SK-N-SH treated with all-trans-retinoic acid at 6 μM for 48 hours (cell line): ENCODE measurements around the gene MPST.

Experiments
- ATAC-seq: fragments of 200-7000 bp; cut with Tn5 transposase; 3 replicates; pipeline ENCODE4 v1.9.1; 2020; ENCODE audit warnings: mild to moderate bottlenecking, moderate library complexity
- ARNTL ChIP-seq: fragments of 450-650 bp; formaldehyde crosslinking; IDR thresholded peaks from 2 replicates; pipeline ENCODE4 v1.5.0; 2020; ENCODE audit warnings: low read depth, mild to moderate bottlenecking, moderate library complexity, borderline replicate concordance
- BACH2 ChIP-seq: fragments of 250-450 bp; sonication (Bioruptor Pico); IDR thresholded peaks from 2 replicates; pipeline ENCODE4 v1.9.0; 2021; ENCODE audit warnings: mild to moderate bottlenecking, borderline replicate concordance
- CREB5 ChIP-seq: fragments of 250-450 bp; sonication (Bioruptor Pico); IDR thresholded peaks from 2 replicates; pipeline ENCODE4 v1.5.1; 2020; ENCODE audit warnings: low read depth, mild to moderate bottlenecking, moderate library complexity
- CSDC2 ChIP-seq: fragments of 250-450 bp; sonication (Bioruptor Pico); IDR thresholded peaks from 2 replicates; pipeline ENCODE4 v1.5.0; 2020; ENCODE audit warnings: mild to moderate bottlenecking, moderate library complexity
- CSRNP3 ChIP-seq: fragments of 250-450 bp; sonication (Bioruptor Pico); IDR thresholded peaks from 2 replicates; pipeline ENCODE4 v1.5.1; 2021; ENCODE audit warnings: mild to moderate bottlenecking, moderate library complexity
- ESRRG ChIP-seq: fragments of 250-450 bp; sonication (Bioruptor Pico); IDR thresholded peaks from 2 replicates; pipeline ENCODE4 v1.6.1; 2021; ENCODE audit warnings: mild to moderate bottlenecking
- GLIS3 ChIP-seq: fragments of 250-450 bp; sonication (Bioruptor Pico); IDR thresholded peaks from 2 replicates; pipeline ENCODE4 v1.5.0; 2020; ENCODE audit warnings: mild to moderate bottlenecking, moderate library complexity
- ISL1 ChIP-seq: fragments of 250-450 bp; sonication (Bioruptor Pico); IDR thresholded peaks from 2 replicates; pipeline ENCODE4 v2.1.2; 2022; ENCODE audit warnings: mild to moderate bottlenecking, moderate library complexity
- OSR1 ChIP-seq: fragments of 250-450 bp; sonication (Bioruptor Pico); IDR thresholded peaks from 2 replicates; pipeline ENCODE4 v1.8.0; 2022; ENCODE audit warnings: moderate library complexity, mild to moderate bottlenecking, inconsistent platforms
- PATZ1 ChIP-seq: fragments of 250-450 bp; sonication (Bioruptor Pico); IDR thresholded peaks from 2 replicates; pipeline ENCODE4 v1.8.0; 2020; ENCODE audit warnings: mild to moderate bottlenecking, moderate library complexity, borderline replicate concordance
- POU6F1 ChIP-seq: fragments of 250-450 bp; sonication (Bioruptor Pico); IDR thresholded peaks from 2 replicates; pipeline ENCODE4 v1.8.0; 2021; ENCODE audit warnings: low read depth, mild to moderate bottlenecking, moderate library complexity, borderline replicate concordance
- PPARA ChIP-seq: fragments of 250-450 bp; sonication (Bioruptor Pico); IDR thresholded peaks from 2 replicates; pipeline ENCODE4 v1.5.0; 2020; ENCODE audit warnings: mild to moderate bottlenecking, borderline replicate concordance
- RARB ChIP-seq: fragments of 250-450 bp; sonication (Bioruptor Pico); IDR thresholded peaks from 2 replicates; pipeline ENCODE4 v1.8.0; 2021; ENCODE audit warnings: mild to moderate bottlenecking, moderate library complexity
- SNAI2 ChIP-seq: fragments of 250-450 bp; sonication (Bioruptor Pico); IDR thresholded peaks from 2 replicates; pipeline ENCODE4 v1.5.0; 2020; ENCODE audit warnings: mild to moderate bottlenecking, moderate library complexity
- TCF4 ChIP-seq: fragments of 250-450 bp; sonication (Bioruptor Pico); IDR thresholded peaks from 2 replicates; pipeline ENCODE4 v1.8.0; 2021; ENCODE audit warnings: mild to moderate bottlenecking, moderate library complexity, borderline replicate concordance
- TOX ChIP-seq: fragments of 250-450 bp; sonication (Bioruptor Pico); IDR thresholded peaks from 2 replicates; pipeline ENCODE4 v1.8.0; 2021; ENCODE audit warnings: mild to moderate bottlenecking, moderate library complexity, borderline replicate concordance
- TSHZ2 ChIP-seq: fragments of 250-450 bp; sonication (Bioruptor Pico); IDR thresholded peaks from 2 replicates; pipeline ENCODE4 v1.5.0; 2020; ENCODE audit warnings: mild to moderate bottlenecking, moderate library complexity
- ZC3H10 ChIP-seq: fragments of 250-450 bp; sonication (Bioruptor Pico); IDR thresholded peaks from 2 replicates; pipeline ENCODE4 v1.5.1; 2021; ENCODE audit warnings: mild to moderate bottlenecking, moderate library complexity
- ZFP3 ChIP-seq: fragments of 250-450 bp; sonication (Bioruptor Pico); IDR thresholded peaks from 2 replicates; pipeline ENCODE4 v1.5.0; 2020; ENCODE audit warnings: mild to moderate bottlenecking, moderate library complexity
- ZFP30 ChIP-seq: fragments of 450-650 bp; formaldehyde crosslinking; IDR thresholded peaks from 2 replicates; pipeline ENCODE4 v1.5.0; 2022; ENCODE audit warnings: mild to moderate bottlenecking, moderate library complexity
- ZNF70 ChIP-seq: fragments of 450-650 bp; formaldehyde crosslinking; IDR thresholded peaks from 2 replicates; pipeline ENCODE4 v1.5.0; 2020; ENCODE audit warnings: mild to moderate bottlenecking, moderate library complexity
- ZNF8 ChIP-seq: fragments of 450-650 bp; formaldehyde crosslinking; IDR thresholded peaks from 2 replicates; pipeline ENCODE4 v1.5.0; 2020; ENCODE audit warnings: mild to moderate bottlenecking, moderate library complexity

The MPST gene

GRCh38 chr22:37028692-37029674 lies 9.4 kb downstream of the MPST start:
- ATAC-seq: no peak
- TF ChIP-seq POU6F1 (no peak), BACH2 (CRISPR knock-in tag) (no peak), GLIS3 (no peak), ZFP30 (CRISPR knock-in tag) (no peak), RARB (no peak), TSHZ2 (CRISPR knock-in tag) (no peak), CSDC2 (no peak), ESRRG (CRISPR knock-in tag) (no peak), SNAI2 (CRISPR knock-in tag) (no peak), ZFP3 (CRISPR knock-in tag) (no peak), OSR1 (no peak), CREB5 (CRISPR knock-in tag) (no peak)

GRCh38 chr22:37030560-37031281 lies 11.2 kb downstream of the MPST start:
- ATAC-seq: peak; percentile 39; the same call in 1 of the 3 replicates
- TF ChIP-seq ZNF70 (no peak), TCF4 (CRISPR knock-in tag) (no peak), SNAI2 (CRISPR knock-in tag) (no peak), PATZ1 (CRISPR knock-in tag) (peak; percentile 18; the same call in 1 of the 2 replicates), POU6F1 (no peak), ZC3H10 (CRISPR knock-in tag) (no peak), ISL1 (no peak)

- TF ChIP-seq ARNTL (CRISPR knock-in tag): no peak
- TF ChIP-seq ZNF8 (CRISPR knock-in tag): no peak
- TF ChIP-seq ZFP30 (CRISPR knock-in tag): no peak
- TF ChIP-seq ZFP3 (CRISPR knock-in tag): no peak
- TF ChIP-seq ZNF70: no peak
- no peak for TF ChIP-seq CSRNP3 (CRISPR knock-in tag)
- no peak for TF ChIP-seq TSHZ2 (CRISPR knock-in tag)
- TF ChIP-seq ZC3H10 (CRISPR knock-in tag): no peak
- TF ChIP-seq TOX (CRISPR knock-in tag): no peak
- TF ChIP-seq RARB: no peak
- no peak for TF ChIP-seq PPARA (CRISPR knock-in tag)
- TF ChIP-seq OSR1: no peak
- ATAC-seq: no peak
Measured at GRCh38 chr22:37032134-37032534, 12.6 kb downstream of the MPST start.
